IMR-90 (cell line): ENCODE data around the gene PRKCE. TPM values are rescaled to one million over a fixed set of nuclear protein-coding genes. Genes with fewer than 3 reads are reported as not detected.

Experiments
- ATAC-seq: fragments of 200-7000 bp; cut with Tn5 transposase; 2 replicates; pipeline ENCODE4 v1.9.1; 2020; ENCODE audit warnings: low read depth, mild to moderate bottlenecking, moderate library complexity
- BruUV-seq: library from RNA; stranded (reverse); fragments of 400-500 nt; replicated peaks from 2 replicates; lab custom pipeline; 2021; lab: Mats Ljungman, UMichigan
- CTCF ChIA-PET: fragments of 300-600 bp; formaldehyde crosslinking; extraction: SDS; loops from one replicate; lab custom pipeline; 2021; ENCODE audit warnings: antibody characterized with exemption; lab: Yijun Ruan, JAX
- POLR2A ChIA-PET: fragments of 300-600 bp; sonication (Branson Sonifier 250); formaldehyde crosslinking; loops from one replicate; lab custom pipeline; 2022; ENCODE audit warnings: antibody characterized with exemption; ENCODE audit not compliant: unreplicated experiment; lab: Charles Lee
- DNase-seq: peaks from one replicate; pipeline ENCODE4 v3.0.0; 2013
- H2AFZ ChIP-seq: replicated peaks from 2 replicates; pipeline ENCODE3; 2013; ENCODE audit warnings: low read length, mild to moderate bottlenecking; ENCODE audit not compliant: poor library complexity
- H2AK5ac ChIP-seq: 2 replicates; pipeline ENCODE4 v1.6.1; 2013; ENCODE audit warnings: low read depth, low read length, inconsistent platforms
- H2AK9ac ChIP-seq: replicated peaks from 2 replicates; pipeline ENCODE3; 2013; ENCODE audit warnings: mild to moderate bottlenecking, low read depth, low read length, moderate library complexity; ENCODE audit not compliant: poor library complexity
- H2BK120ac ChIP-seq: 2 replicates; pipeline ENCODE4 v1.6.1; 2013; ENCODE audit warnings: low read depth, low read length, inconsistent platforms
- H2BK15ac ChIP-seq: 3 replicates; pipeline ENCODE4 v1.6.1; 2013; ENCODE audit warnings: low read depth, low read length, inconsistent platforms
- H2BK20ac ChIP-seq: 2 replicates; pipeline ENCODE4 v1.6.1; 2013; ENCODE audit warnings: low read depth, mild to moderate bottlenecking, inconsistent platforms, low read length, moderate library complexity
- H2BK5ac ChIP-seq: 2 replicates; pipeline ENCODE4 v1.6.1; 2013; ENCODE audit warnings: mild to moderate bottlenecking, low read depth, low read length, inconsistent platforms; ENCODE audit not compliant: poor library complexity, severe bottlenecking
- H3K14ac ChIP-seq: replicated peaks from 2 replicates; pipeline ENCODE4 v1.6.1; 2013; ENCODE audit warnings: low read depth, low read length, inconsistent platforms
- H3K18ac ChIP-seq: 2 replicates; pipeline ENCODE4 v1.6.1; 2013; ENCODE audit warnings: low read depth, low read length, control low read depth
- H3K23ac ChIP-seq: 2 replicates; pipeline ENCODE4 v1.6.1; 2013; ENCODE audit warnings: low read depth, low read length, inconsistent platforms
- H3K27ac ChIP-seq: 2 replicates; pipeline ENCODE4 v1.5.1; 2013; ENCODE audit warnings: mild to moderate bottlenecking, control low read depth, low read length; ENCODE audit not compliant: insufficient read depth
- H3K27me3 ChIP-seq: 2 replicates; pipeline ENCODE4 v1.6.1; 2013; ENCODE audit warnings: low read length; ENCODE audit not compliant: control insufficient read depth, insufficient read depth
- H3K36me3 ChIP-seq: 2 replicates; pipeline ENCODE4 v1.6.1; 2013; ENCODE audit warnings: low read length, mixed read lengths; ENCODE audit not compliant: control insufficient read depth, insufficient read depth
- H3K4ac ChIP-seq: 2 replicates; pipeline ENCODE4 v1.6.1; 2013; ENCODE audit warnings: low read depth, low read length, inconsistent platforms
- H3K4me1 ChIP-seq: 2 replicates; pipeline ENCODE4 v1.6.1; 2013; ENCODE audit warnings: low read length, mixed read lengths; ENCODE audit not compliant: control insufficient read depth, insufficient read depth
- H3K4me2 ChIP-seq: 2 replicates; pipeline ENCODE4 v1.6.1; 2013; ENCODE audit warnings: low read depth, mild to moderate bottlenecking, control low read depth, low read length, moderate library complexity
- H3K4me3 ChIP-seq: 2 replicates; pipeline ENCODE4 v1.5.1; 2013; ENCODE audit warnings: low read depth, mild to moderate bottlenecking, control low read depth, low read length, moderate library complexity; ENCODE audit not compliant: insufficient read depth
- H3K56ac ChIP-seq: 2 replicates; pipeline ENCODE4 v1.6.1; 2013; ENCODE audit warnings: low read length, inconsistent platforms; ENCODE audit not compliant: insufficient read depth; ENCODE audit errors: extremely low read depth
- H3K79me1 ChIP-seq, 2 experiments: 2 replicates each; pipeline ENCODE4 v1.6.1; 2013; ENCODE audit warnings: low read length in 2 of 2, inconsistent platforms in 1 of 2, low read depth in 1 of 2
- H3K9ac ChIP-seq: 2 replicates; pipeline ENCODE4 v1.6.1; 2013; ENCODE audit warnings: low read depth, low read length, control low read depth
- H3K9me1 ChIP-seq: 2 replicates; pipeline ENCODE4 v1.6.1; 2013; ENCODE audit warnings: low read length, inconsistent platforms; ENCODE audit not compliant: insufficient read depth
- H3K9me3 ChIP-seq: 2 replicates; pipeline ENCODE4 v1.6.1; 2013; ENCODE audit warnings: low read length; ENCODE audit not compliant: control insufficient read depth, insufficient read depth
- H4K20me1 ChIP-seq: 2 replicates; pipeline ENCODE4 v1.6.1; 2013; ENCODE audit warnings: low read length, inconsistent platforms; ENCODE audit not compliant: insufficient read depth
- H4K5ac ChIP-seq: 2 replicates; pipeline ENCODE4 v1.6.1; 2013; ENCODE audit warnings: mild to moderate bottlenecking, low read depth, low read length, control low read depth
- H4K8ac ChIP-seq, 2 experiments: 2 replicates each; pipeline ENCODE4 v1.6.1; 2013; ENCODE audit warnings: low read depth in 2 of 2, low read length in 2 of 2, control low read depth in 1 of 2, inconsistent platforms in 1 of 2
- H4K91ac ChIP-seq: 2 replicates; pipeline ENCODE4 v1.6.1; 2013; ENCODE audit warnings: low read depth, low read length, inconsistent platforms; ENCODE audit not compliant: insufficient read depth
- BHLHE40 ChIP-seq: fragments of 150-350 bp; IDR thresholded peaks from 2 replicates; pipeline ENCODE4 v1.6.1; 2016; ENCODE audit warnings: mild to moderate bottlenecking, low read depth, low read length
- CEBPB ChIP-seq: IDR thresholded peaks from 2 replicates; pipeline ENCODE4 v1.6.1; 2012; ENCODE audit warnings: low read depth, low read length, improper control_type of control experiment
- CHD1 ChIP-seq: IDR thresholded peaks from 2 replicates; pipeline ENCODE4 v1.6.1; 2012; ENCODE audit warnings: low read depth, low read length, improper control_type of control experiment
- FOS ChIP-seq: fragments of 150-350 bp; IDR thresholded peaks from 2 replicates; pipeline ENCODE4 v1.6.1; 2016; ENCODE audit warnings: low read depth, low read length
- MAFK ChIP-seq: IDR thresholded peaks from 2 replicates; pipeline ENCODE4 v1.6.1; 2012; ENCODE audit warnings: low read depth, low read length, improper control_type of control experiment
- MAZ ChIP-seq: IDR thresholded peaks from 2 replicates; pipeline ENCODE4 v1.6.1; 2012; ENCODE audit warnings: low read depth, mild to moderate bottlenecking, low read length, improper control_type of control experiment, moderate library complexity, borderline replicate concordance
- MXI1 ChIP-seq: IDR thresholded peaks from 2 replicates; pipeline ENCODE4 v1.6.1; 2012; ENCODE audit warnings: low read depth, mild to moderate bottlenecking, low read length, moderate library complexity, borderline replicate concordance
- NFE2L2 ChIP-seq: fragments of 150-350 bp; IDR thresholded peaks from 2 replicates; pipeline ENCODE4 v1.6.1; 2016; ENCODE audit warnings: low read depth, mild to moderate bottlenecking, low read length
- POLR2A ChIP-seq: IDR thresholded peaks from 2 replicates; pipeline ENCODE4 v1.6.1; 2012; ENCODE audit warnings: mild to moderate bottlenecking, low read depth, low read length
- RAD21 ChIP-seq: IDR thresholded peaks from 2 replicates; pipeline ENCODE4 v1.6.1; 2012; ENCODE audit warnings: low read length, improper control_type of control experiment
- RCOR1 ChIP-seq: IDR thresholded peaks from 2 replicates; pipeline ENCODE4 v1.6.1; 2012; ENCODE audit warnings: mild to moderate bottlenecking, low read length, improper control_type of control experiment; ENCODE audit not compliant: insufficient replicate concordance
- RFX5 ChIP-seq: IDR thresholded peaks from 2 replicates; pipeline ENCODE4 v1.8.0; 2012; ENCODE audit warnings: low read depth, mild to moderate bottlenecking, low read length, moderate library complexity
- SMC3 ChIP-seq: fragments of 150-350 bp; IDR thresholded peaks from 2 replicates; pipeline ENCODE4 v1.6.1; 2016; ENCODE audit warnings: low read depth, mild to moderate bottlenecking, antibody characterized with exemption, low read length, moderate library complexity
- WGBS, 2 experiments: methylation state at CpG; one replicate each; pipeline versions ENCODE4 v1.1.5 to v1.1.7; 2013; ENCODE audit warnings: missing lambda C conversion rate in 2 of 2; ENCODE audit not compliant: insufficient read length in 1 of 2; ENCODE audit errors: extremely low coverage in 2 of 2; 5-methylcytosine and 5-hydroxymethylcytosine counted together
- dilution Hi-C: fragments of 300-500 bp; cut with HindIII; formaldehyde crosslinking; loops from one replicate; pipeline ENCODE4 v1.14.3; 2018; ENCODE audit warnings: low sequenced_read_pairs; ENCODE audit not compliant: unreplicated experiment
- in situ Hi-C: fragments of 300-500 bp; cut with MboI; formaldehyde crosslinking; loops from 3 replicates; pipeline ENCODE4 v1.14.3; 2019; ENCODE audit warnings: low sequenced_read_pairs, inconsistent platforms, mixed read lengths
- intact Hi-C: fragments of 100-400 bp; cut with micrococcal nuclease; formaldehyde crosslinking; loops from 2 replicates; pipeline ENCODE4 v1.10.0; 2022
- polyA plus RNA-seq, 3 experiments: library from polyadenylated mRNA; depleted of rRNA; stranded (reverse); fragments of >200 nt; gene quantifications; 2 replicates each; pipeline ENCODE4 v1.2.3, GENCODE V29; 2012; ENCODE audit warnings: low replicate concordance in 1 of 3
- total RNA-seq: library from RNA; depleted of rRNA; stranded (reverse); fragments of >200 nt; gene quantifications from 2 replicates; pipeline ENCODE4 v1.2.3, GENCODE V29; 2012
- TF ChIP-seq, protein P1 (sequence below): conservative IDR thresholded peaks from 2 replicates; pipeline ENCODE4 v1.5.1; 2012; ENCODE audit warnings: mild to moderate bottlenecking, low read depth, low read length, improper control_type of control experiment
- TF ChIP-seq, protein P2 (sequence below): fragments of 150-350 bp; IDR thresholded peaks from 2 replicates; pipeline ENCODE4 v1.6.1; 2017; ENCODE audit warnings: mild to moderate bottlenecking, antibody characterized with exemption, low read length, low read depth
- TF ChIP-seq, protein P3 (sequence below): fragments of 150-350 bp; IDR thresholded peaks from 2 replicates; pipeline ENCODE4 v1.6.1; 2016; ENCODE audit warnings: low read depth, mild to moderate bottlenecking, low read length, moderate library complexity, borderline replicate concordance

Gene PRKCE
- total and polyA plus RNA-seq, 2 of the 4 experiments (the other 2 are of a cell fraction): 8.1 to 32.4 TPM

DNA sequence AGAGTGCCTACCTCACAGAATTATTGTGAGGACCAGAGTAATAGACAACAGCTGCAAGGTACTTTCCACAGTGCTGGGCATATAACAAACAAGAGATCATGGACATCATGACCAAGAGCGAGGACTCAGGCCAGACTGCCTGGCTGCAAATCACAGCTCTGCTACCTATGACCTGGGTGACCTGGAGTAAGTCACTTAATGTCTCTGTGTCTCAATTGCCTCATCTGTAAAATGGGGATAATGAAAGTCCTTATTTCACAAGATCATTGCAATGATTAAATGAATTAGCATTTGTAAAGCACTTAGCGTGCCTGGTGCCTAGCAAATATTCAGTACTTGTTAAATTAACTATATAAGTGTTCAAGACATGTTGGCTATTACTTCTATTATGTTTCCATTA, 59.7 kb downstream of the PRKCE start:
- Histone ChIP-seq H4K8ac (no peak overlapping the region), H3K18ac (no peak overlapping the region), H2AK9ac (no peak overlapping the region), H2AK5ac (no peak overlapping the region), H4K20me1 (peaks cover 8% of the 10 kb centered on the region; the same call in 1 of the 2 replicates), H3K9me3 (no peaks in the 10 kb centered on the region), H3K14ac (no peak overlapping the region), H3K9ac (no peak overlapping the region), H4K91ac (no peak overlapping the region), H4K5ac (no peak overlapping the region), H3K23ac (no peak overlapping the region), H3K4me2 (no peak overlapping the region), H3K4me3 (no peak overlapping the region), H2AFZ (no peak overlapping the region), H2BK5ac (no peak overlapping the region), H2BK15ac (no peak overlapping the region), H3K56ac (no peak overlapping the region), H3K9me1 (peaks cover 11% of the 10 kb centered on the region), H3K4ac (no peak overlapping the region), H2BK120ac (no peak overlapping the region), H2BK20ac (no peak overlapping the region), H3K27ac (no peak overlapping the region), H3K27me3 (no peaks in the 10 kb centered on the region), H3K4me1 (no peaks in the 10 kb centered on the region), H3K36me3 (no peaks in the 10 kb centered on the region; the same call in 1 of the 2 replicates), H3K79me1 (peaks cover 0 to 22% of the 10 kb centered on the region in 2 experiments; a peak in 3 of 4 replicates)
- dilution Hi-C loops: no loop called here
- ChIA-PET POLR2A (no interaction called here), CTCF (no interaction called here)
- DNase-seq: no peak
- in situ Hi-C loops: no loop called here
- WGBS, 2 experiments: 100% methylated on average over 1 of the region's 2 CpGs; no CpG with 5 or more reads in 1 of the 2 experiments
- TF ChIP-seq MAZ (no peak), MAFK (no peak), MXI1 (no peak), POLR2A (no peak), RAD21 (no peak), RCOR1 (no peak), FOS (no peak), CHD1 (no peak), SMC3 (no peak), CEBPB (no peak), BHLHE40 (no peak), NFE2L2 (no peak), RFX5 (no peak)
- TF ChIP-seq, protein P1, sequence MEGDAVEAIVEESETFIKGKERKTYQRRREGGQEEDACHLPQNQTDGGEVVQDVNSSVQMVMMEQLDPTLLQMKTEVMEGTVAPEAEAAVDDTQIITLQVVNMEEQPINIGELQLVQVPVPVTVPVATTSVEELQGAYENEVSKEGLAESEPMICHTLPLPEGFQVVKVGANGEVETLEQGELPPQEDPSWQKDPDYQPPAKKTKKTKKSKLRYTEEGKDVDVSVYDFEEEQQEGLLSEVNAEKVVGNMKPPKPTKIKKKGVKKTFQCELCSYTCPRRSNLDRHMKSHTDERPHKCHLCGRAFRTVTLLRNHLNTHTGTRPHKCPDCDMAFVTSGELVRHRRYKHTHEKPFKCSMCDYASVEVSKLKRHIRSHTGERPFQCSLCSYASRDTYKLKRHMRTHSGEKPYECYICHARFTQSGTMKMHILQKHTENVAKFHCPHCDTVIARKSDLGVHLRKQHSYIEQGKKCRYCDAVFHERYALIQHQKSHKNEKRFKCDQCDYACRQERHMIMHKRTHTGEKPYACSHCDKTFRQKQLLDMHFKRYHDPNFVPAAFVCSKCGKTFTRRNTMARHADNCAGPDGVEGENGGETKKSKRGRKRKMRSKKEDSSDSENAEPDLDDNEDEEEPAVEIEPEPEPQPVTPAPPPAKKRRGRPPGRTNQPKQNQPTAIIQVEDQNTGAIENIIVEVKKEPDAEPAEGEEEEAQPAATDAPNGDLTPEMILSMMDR: no peak
- TF ChIP-seq, protein P2, sequence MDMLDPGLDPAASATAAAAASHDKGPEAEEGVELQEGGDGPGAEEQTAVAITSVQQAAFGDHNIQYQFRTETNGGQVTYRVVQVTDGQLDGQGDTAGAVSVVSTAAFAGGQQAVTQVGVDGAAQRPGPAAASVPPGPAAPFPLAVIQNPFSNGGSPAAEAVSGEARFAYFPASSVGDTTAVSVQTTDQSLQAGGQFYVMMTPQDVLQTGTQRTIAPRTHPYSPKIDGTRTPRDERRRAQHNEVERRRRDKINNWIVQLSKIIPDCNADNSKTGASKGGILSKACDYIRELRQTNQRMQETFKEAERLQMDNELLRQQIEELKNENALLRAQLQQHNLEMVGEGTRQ: no peak
- TF ChIP-seq, protein P3, sequence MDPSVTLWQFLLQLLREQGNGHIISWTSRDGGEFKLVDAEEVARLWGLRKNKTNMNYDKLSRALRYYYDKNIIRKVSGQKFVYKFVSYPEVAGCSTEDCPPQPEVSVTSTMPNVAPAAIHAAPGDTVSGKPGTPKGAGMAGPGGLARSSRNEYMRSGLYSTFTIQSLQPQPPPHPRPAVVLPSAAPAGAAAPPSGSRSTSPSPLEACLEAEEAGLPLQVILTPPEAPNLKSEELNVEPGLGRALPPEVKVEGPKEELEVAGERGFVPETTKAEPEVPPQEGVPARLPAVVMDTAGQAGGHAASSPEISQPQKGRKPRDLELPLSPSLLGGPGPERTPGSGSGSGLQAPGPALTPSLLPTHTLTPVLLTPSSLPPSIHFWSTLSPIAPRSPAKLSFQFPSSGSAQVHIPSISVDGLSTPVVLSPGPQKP: no peak
- intact Hi-C loops: no loop called here
- no peak for ATAC-seq
- no TSS peak for BruUV-seq
